Measurements from ENCODE around the gene TACR1.
"Not testable (repeated sequence)": the region's sequence is repeated elsewhere in the genome, so short reads cannot be mapped to it uniquely, and the experiment has no call there.

TACR1 gene, protein sequence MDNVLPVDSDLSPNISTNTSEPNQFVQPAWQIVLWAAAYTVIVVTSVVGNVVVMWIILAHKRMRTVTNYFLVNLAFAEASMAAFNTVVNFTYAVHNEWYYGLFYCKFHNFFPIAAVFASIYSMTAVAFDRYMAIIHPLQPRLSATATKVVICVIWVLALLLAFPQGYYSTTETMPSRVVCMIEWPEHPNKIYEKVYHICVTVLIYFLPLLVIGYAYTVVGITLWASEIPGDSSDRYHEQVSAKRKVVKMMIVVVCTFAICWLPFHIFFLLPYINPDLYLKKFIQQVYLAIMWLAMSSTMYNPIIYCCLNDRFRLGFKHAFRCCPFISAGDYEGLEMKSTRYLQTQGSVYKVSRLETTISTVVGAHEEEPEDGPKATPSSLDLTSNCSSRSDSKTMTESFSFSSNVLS

DNA sequence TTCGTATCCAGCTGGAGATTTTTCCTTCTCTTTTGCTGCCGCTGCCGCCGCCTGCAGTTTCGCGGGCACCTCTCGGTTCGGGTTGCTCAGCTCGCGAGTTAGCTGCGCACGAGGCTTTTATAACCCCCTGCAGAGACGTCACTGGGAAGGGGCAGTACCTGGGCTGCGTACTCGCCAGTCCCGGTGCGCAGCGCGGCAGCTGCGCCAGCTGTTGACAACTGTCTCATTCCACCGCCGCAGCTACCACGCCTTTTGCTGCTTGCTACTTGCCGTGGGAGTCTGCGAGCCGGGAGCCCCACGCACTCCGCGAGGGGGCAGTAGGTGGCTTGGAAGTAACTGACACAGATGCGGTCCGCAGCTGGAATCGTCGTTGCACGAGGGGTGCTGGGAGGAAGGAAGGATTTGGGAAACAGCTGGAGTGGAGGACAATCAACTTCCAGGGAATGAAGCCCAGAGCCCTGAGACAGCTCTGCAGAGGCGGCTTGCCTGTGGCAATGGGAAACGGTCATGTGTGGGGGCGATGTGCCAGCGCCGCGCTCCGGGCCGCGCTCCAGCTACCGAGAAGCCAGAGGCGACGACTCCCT, at the start of gene TACR1:
Gene TACR1 (minus strand): TSS at position 93 of the 584 bp plus-strand sequence. CDS start 586 bp downstream, outside the sequence.
- H3K27ac Mint-ChIP-seq: no peak within 1 kb of the TSS
- H3K4me3 Mint-ChIP-seq: peak within 1 kb of the TSS; percentile 85
- peaks cover 36% of the 10 kb centered on the region for H3K27me3 Mint-ChIP-seq
- H3K9me3 Mint-ChIP-seq (ENCODE audit: low read depth): no peaks in the 10 kb centered on the region
- H3K36me3 Mint-ChIP-seq: no peaks in the 10 kb centered on the region
- peaks cover 14% of the 10 kb centered on the region for H3K4me1 Mint-ChIP-seq (ENCODE audit: low read depth)

DNA sequence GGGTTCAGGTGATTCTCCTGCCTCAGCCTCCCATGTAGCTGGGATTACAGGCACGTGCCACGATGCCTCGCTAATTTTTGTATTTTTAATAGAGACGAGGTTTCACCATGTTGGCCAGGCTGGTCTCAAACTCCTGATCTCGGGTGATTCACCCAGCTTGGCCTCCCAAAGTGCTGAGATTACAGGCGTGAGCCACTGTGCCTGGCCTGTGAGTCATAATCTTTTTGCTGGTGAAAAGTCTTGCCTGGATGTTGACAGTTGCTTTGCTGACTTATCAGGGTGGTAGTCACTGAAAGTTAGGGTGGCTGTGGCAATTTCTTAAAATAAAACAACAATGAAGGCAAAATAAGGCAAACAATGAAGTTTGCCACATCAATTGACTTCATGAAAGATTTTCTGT, 49.3 kb upstream of the TACR1 start:
- H3K4me1 Mint-ChIP-seq (ENCODE audit: low read depth); H3K27me3 Mint-ChIP-seq; H3K27ac Mint-ChIP-seq; H3K4me3 Mint-ChIP-seq; H3K36me3 Mint-ChIP-seq: not testable (repeated sequence)
- peaks cover 39% of the 10 kb centered on the region for H3K9me3 Mint-ChIP-seq (ENCODE audit: low read depth)

DNA sequence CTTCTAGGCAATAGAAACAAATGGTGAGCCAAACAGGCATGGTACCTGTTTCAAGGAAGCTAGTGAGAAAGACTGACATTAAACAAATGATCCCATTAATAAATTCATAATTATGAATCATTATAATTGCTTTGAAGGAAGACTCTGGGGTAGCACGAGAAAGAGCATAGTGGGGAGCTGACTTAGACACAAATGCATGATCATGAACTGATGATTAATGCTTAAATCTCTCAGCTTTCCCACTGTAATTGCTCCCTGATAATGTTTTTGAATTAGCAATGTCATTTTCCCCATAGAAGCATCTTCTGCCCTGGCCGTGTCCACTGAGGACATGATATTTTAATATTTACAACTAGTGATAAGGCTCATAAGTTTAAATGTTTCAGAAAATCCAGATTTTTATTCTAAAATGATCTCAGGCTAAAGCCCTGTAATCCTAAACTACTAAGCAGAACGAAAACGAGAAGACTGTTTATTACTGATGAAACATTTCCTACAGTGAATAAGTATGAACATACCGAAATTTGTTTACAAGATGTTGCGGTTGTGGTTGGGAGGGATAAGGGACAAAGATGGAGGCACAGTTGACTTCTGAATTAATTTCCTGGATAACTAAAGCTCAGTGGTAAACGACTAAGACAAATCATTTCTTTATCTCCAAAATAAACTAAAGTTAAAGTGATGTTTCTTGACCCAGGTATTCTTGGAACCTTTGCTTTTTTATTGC, 47.3 kb upstream of the TACR1 start:
- no peak overlapping the region for H3K4me3 Mint-ChIP-seq
- no peaks in the 10 kb centered on the region for H3K4me1 Mint-ChIP-seq (ENCODE audit: low read depth)
- H3K27me3 Mint-ChIP-seq: no peaks in the 10 kb centered on the region
- H3K36me3 Mint-ChIP-seq: peaks cover 9% of the 10 kb centered on the region
- peaks cover 35% of the 10 kb centered on the region for H3K9me3 Mint-ChIP-seq (ENCODE audit: low read depth)
- no peak overlapping the region for H3K27ac Mint-ChIP-seq

DNA sequence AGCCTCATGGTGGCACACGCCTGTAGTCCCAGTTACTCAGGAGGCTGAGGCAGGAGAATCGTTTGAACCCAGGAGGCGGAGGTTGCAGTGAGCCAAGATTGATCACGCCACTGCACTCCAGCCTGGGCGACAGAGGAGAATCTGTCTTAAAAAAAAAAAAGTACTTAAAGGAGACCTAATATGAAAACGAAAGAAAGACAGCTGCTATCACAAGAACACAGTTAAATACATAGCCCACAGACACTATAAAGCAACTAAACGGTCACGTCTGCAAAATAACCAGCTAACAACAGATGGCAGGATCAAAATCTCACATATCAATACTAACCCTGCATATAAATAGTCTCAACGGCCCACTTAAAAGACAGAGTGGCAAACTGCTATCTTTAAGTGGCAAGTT, 43.9 kb upstream of the TACR1 start:
- Mint-ChIP-seq H3K27me3 (no peaks in the 10 kb centered on the region), H3K4me1 (ENCODE audit: low read depth) (no peaks in the 10 kb centered on the region), H3K27ac (no peak overlapping the region), H3K36me3 (peaks cover 7% of the 10 kb centered on the region), H3K4me3 (no peak overlapping the region), H3K9me3 (ENCODE audit: low read depth) (peaks cover 21% of the 10 kb centered on the region)

DNA sequence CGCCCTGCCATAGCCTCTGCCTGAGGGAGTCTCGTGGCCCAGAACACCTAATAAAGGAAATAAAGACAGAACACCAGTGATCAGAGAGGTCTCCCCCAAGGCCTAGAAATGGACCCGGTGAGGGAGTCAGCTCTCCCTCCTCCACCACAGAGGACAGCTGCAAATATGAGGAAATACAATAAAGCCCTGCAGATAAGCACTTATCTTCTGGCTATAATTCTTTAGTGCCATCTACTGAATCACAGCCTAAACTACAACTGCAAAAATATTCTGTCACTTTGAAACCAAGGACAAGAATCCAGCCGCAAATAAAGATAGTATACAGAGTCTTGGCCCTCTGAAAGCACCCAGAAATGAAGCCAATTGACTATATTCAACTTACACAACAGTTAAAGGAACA, 42.4 kb upstream of the TACR1 start:
- Mint-ChIP-seq H3K9me3 (ENCODE audit: low read depth) (peaks cover 21% of the 10 kb centered on the region), H3K36me3 (peaks cover 7% of the 10 kb centered on the region), H3K4me1 (ENCODE audit: low read depth) (no peaks in the 10 kb centered on the region), H3K4me3 (no peak overlapping the region), H3K27me3 (no peaks in the 10 kb centered on the region), H3K27ac (no peak overlapping the region)

DNA sequence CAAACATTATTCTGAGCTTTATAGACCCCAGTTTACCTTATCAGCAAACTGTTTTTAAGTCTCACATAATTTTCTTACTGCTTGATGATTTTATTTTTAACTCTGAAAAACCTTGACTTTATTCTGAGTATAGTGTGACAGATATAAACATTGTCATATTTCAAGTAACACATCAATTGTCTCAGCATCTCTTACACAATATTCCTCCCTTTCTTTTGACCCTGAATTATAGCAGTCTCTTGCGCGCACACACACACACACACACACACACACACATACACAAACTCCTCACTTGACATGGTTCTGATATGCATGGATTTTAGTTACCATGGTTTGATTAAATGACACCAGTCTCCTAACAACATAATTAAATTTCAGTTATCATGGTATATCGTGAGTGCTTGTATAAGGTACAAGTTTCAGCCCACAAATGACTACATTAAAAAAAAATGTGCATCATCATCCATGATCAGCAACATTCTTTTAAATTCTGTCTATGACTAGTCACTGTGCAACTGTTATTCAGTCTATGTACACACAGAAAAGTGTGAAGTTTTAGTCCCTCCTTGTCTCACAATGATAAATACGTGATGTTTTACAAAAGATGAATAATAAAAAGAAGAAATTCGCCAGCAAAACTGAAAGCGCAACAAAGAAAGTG, 39.5 kb upstream of the TACR1 start:
- Mint-ChIP-seq H3K27me3 (no peaks in the 10 kb centered on the region), H3K9me3 (ENCODE audit: low read depth) (peaks cover 30% of the 10 kb centered on the region)

DNA sequence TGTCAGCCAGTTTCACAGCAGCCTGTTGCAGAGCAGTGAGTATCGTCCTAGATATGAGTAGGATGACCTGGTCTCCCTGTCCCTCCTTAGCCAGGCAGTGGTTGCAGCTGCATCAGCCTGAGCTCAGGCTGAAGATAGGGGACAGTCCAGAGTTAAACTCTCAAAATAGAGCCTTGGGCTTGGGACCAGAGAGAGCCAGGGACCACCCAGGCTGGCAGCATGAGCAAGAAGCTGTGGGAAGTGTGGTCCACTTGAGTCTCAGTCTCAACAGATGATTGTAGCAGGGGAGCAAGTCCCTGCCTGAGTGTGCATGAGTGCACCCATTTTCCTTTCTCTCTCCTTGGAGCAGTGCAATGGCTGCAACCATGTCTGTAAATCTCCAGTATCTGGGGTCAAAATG, 38.0 kb upstream of the TACR1 start:
- Mint-ChIP-seq H3K27ac (no peak overlapping the region), H3K4me1 (ENCODE audit: low read depth) (no peaks in the 10 kb centered on the region)

More for the DNA sequence above, 39.5 kb upstream of the TACR1 start:
- H3K4me1 Mint-ChIP-seq (ENCODE audit: low read depth): no peaks in the 10 kb centered on the region
- H3K4me3 Mint-ChIP-seq: no peak overlapping the region
- H3K36me3 Mint-ChIP-seq: peaks cover 12% of the 10 kb centered on the region
- no peak overlapping the region for H3K27ac Mint-ChIP-seq

DNA sequence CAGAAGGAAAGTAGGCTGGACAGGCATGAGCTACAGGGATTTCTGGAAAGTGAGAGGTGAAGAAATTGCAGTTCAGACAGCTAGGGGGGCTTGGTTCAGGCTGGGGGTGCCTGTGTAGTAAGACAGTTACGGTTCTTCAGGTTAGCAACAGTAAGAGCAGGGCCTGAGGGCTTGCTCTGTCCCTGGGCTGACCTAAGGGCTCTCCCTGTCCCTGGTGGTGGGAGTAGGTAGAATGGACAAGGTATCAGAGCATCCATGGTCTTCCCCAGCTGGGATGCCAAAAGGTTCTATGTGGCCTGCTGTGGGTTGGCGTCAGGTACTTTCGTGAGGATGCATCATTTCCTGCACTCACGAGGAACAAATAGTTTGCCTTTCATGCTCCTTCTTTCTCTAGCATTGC, 34.6 kb upstream of the TACR1 start:
- Mint-ChIP-seq H3K27me3 (no peaks in the 10 kb centered on the region), H3K4me1 (ENCODE audit: low read depth) (no peaks in the 10 kb centered on the region), H3K4me3 (no peak overlapping the region), H3K27ac (no peak overlapping the region), H3K9me3 (ENCODE audit: low read depth) (peaks cover 31% of the 10 kb centered on the region), H3K36me3 (peaks cover 15% of the 10 kb centered on the region)

More for the DNA sequence above, 38.0 kb upstream of the TACR1 start:
- Mint-ChIP-seq H3K36me3 (peaks cover 14% of the 10 kb centered on the region), H3K9me3 (ENCODE audit: low read depth) (peaks cover 33% of the 10 kb centered on the region), H3K4me3 (no peak overlapping the region), H3K27me3 (no peaks in the 10 kb centered on the region)

DNA sequence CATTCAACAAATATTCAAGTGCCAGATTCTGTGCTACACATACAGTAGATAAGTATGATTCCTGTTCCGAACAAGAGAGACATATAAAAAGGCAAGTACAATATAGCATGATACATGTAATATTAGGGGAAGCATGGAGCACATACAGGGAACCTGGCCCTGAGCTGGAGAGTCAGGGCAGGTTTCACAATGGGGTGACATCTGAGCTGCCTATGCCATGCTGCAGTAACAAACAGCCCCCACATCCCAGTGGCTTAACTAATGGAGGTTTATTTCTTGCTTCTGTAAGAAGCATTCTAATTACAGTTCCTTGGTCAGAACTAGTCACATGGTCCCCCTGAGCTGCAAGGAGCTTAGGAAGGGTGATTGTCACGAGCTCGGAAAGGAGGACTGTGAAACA, 27.3 kb upstream of the TACR1 start:
- Mint-ChIP-seq H3K4me3 (no peak overlapping the region), H3K4me1 (ENCODE audit: low read depth) (no peaks in the 10 kb centered on the region), H3K9me3 (ENCODE audit: low read depth) (peaks cover 8% of the 10 kb centered on the region), H3K27me3 (no peaks in the 10 kb centered on the region), H3K36me3 (peaks cover 6% of the 10 kb centered on the region), H3K27ac (no peak overlapping the region)

DNA sequence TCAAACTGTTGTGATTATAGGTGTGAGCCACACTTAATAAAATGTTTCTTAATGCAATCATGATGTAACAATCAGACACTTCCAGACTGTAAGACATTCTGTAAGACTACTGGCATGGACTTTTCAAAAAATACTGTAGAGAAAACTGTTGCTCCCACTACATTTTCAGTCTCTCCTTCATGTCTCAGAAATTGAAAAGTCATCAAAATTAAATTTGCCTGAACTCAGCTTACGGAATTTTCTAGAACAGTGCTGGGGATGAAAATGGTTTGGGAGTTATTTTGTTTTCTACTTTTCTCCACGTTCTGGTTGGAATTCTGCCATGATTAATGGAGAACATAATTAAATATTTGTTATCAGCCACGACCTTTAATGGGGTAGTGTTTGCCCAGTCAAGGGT, 26.8 kb upstream of the TACR1 start:
- Mint-ChIP-seq H3K9me3 (ENCODE audit: low read depth) (peaks cover 8% of the 10 kb centered on the region), H3K27me3 (no peaks in the 10 kb centered on the region), H3K4me3 (no peak overlapping the region), H3K36me3 (peaks cover 6% of the 10 kb centered on the region), H3K4me1 (ENCODE audit: low read depth) (no peaks in the 10 kb centered on the region), H3K27ac (no peak overlapping the region)

DNA sequence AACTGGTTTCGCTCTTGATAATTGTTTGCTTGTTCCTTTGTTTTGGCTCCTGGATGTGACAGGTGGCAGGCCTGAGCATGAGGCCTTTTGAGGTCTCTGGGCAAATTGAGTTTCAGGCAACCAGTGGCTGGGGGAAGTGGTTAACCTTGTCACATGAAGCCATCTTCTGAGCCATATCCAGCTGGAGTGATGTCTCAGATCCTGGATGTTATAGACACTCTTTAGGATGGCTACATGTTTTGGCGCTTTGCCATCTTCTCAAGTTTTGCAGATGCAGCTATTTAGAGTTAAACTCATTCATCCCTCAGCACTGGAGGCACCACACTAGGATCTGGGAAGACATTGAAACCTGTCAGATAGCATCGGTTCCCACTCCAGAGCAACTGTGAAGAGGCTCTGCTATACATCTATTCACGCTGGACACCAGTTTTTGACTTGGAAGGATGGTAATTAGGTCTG, 25.3 kb upstream of the TACR1 start:
- Mint-ChIP-seq H3K4me3 (no peak overlapping the region), H3K36me3 (peaks cover 6% of the 10 kb centered on the region), H3K27ac (no peak overlapping the region), H3K4me1 (ENCODE audit: low read depth) (no peaks in the 10 kb centered on the region), H3K27me3 (no peaks in the 10 kb centered on the region), H3K9me3 (ENCODE audit: low read depth) (peaks cover 8% of the 10 kb centered on the region)

DNA sequence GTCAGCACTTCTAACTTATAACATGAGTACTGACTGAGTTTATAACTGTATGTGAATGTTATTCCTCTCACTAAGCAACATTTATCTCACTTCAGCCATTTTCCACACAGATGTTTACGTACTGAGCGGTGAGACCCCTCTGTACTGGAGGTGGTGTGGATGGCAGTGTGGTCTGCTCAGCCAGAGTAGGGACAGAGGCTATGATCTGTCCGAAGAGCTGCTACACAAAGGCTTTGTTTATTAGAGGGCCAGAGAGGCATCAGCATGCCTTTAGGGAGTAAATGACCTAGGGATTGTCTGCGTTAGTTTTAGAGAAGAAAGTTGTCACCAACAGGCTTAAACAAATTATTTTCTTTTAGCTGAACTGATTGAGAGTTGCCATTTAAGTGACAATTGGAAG, 23.2 kb upstream of the TACR1 start:
- Mint-ChIP-seq H3K27ac (no peak overlapping the region), H3K4me1 (ENCODE audit: low read depth) (no peaks in the 10 kb centered on the region)

DNA sequence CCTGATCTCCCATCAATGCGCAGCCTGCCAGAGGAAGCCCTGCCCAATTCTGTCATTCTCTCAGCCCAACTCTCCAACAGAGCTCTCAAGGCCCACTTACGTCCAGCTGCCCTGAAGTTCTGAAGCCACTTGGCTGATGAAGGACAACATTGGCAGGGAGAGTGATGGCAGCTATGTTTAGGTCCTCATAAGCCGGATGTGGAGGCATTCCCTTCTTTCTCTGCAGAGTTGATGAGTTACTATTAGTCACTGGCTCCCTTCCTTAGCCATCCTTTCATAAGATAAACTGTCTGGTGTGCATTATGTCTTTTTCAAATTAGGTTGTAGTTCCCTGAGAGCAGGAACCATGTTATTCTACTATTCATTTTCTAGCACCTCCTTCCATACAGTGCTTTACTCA, 22.5 kb upstream of the TACR1 start:
- Mint-ChIP-seq H3K27ac (no peak overlapping the region), H3K4me1 (ENCODE audit: low read depth) (no peaks in the 10 kb centered on the region), H3K36me3 (no peaks in the 10 kb centered on the region), H3K27me3 (peaks cover 2% of the 10 kb centered on the region), H3K4me3 (no peak overlapping the region), H3K9me3 (ENCODE audit: low read depth) (peaks cover 8% of the 10 kb centered on the region)

More for the DNA sequence above, 23.2 kb upstream of the TACR1 start:
- Mint-ChIP-seq H3K9me3 (ENCODE audit: low read depth) (peaks cover 8% of the 10 kb centered on the region), H3K4me3 (no peak overlapping the region), H3K36me3 (peaks cover 3% of the 10 kb centered on the region), H3K27me3 (peaks cover under 1% of the 10 kb centered on the region)

DNA sequence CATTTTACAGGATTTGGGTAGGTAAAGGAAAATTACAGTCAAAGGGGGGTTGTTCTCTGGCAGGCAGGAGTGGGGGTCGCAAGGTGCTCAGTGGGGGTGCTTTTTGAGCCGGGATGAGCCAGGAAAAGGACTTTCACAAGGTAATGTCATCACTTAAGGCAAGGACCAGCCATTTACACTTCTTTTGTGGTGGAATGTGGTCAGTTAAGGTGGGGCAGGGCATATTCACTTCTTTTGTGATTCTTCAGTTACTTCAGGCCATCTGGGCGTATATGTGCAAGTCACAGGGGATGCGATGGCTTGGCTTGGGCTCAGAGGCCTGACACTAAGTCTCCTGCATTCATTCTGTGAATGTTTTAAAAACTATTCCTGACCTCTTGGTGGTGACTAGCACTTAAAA, 19.9 kb upstream of the TACR1 start:
- H3K27me3 Mint-ChIP-seq; H3K36me3 Mint-ChIP-seq; H3K4me3 Mint-ChIP-seq; H3K4me1 Mint-ChIP-seq (ENCODE audit: low read depth); H3K27ac Mint-ChIP-seq; H3K9me3 Mint-ChIP-seq (ENCODE audit: low read depth): not testable (repeated sequence)

Data from activated naive CD8-positive, alpha-beta T cell (primary cell).